ENCODE data around the gene AMZ1. TPM values are rescaled to one million over a fixed set of nuclear protein-coding genes. Genes with fewer than 3 reads are reported as not detected.

Gene AMZ1
- total RNA-seq, 2 donors from 2014 or later = 0.66 to 1.6 TPM

- Mint-ChIP-seq H3K9me3 (no peaks in the 10 kb centered on the region), H3K27me3 (ENCODE audit: insufficient read depth) (no peaks in the 10 kb centered on the region), H3K4me3 (no peak overlapping the region), H3K4me1 (no peaks in the 10 kb centered on the region), H3K36me3 (ENCODE audit: low read depth) (peaks cover 29% of the 10 kb centered on the region), H3K27ac (peak overlapping the region; percentile 61)
- no peak overlapping the region for H3K9ac ChIP-seq (ENCODE audit: extremely low read depth, low read length, poor library complexity, severe bottlenecking)
- H3K36me3 ChIP-seq (ENCODE audit: control insufficient read depth, insufficient read depth, low read length) = peaks cover 33% of the 10 kb centered on the region
- H3K27me3 ChIP-seq (ENCODE audit: control insufficient read depth, insufficient read depth, low read length, poor library complexity, severe bottlenecking) = no peaks in the 10 kb centered on the region
- peak overlapping the region; percentile 13 for H3K27ac ChIP-seq (ENCODE audit: low read depth, low read length)
- no peaks in the 10 kb centered on the region for H3K9me3 ChIP-seq (ENCODE audit: control insufficient read depth, low read length)
- no peak overlapping the region for H3K4me3 ChIP-seq (ENCODE audit: low read length)
- 88 to 93% methylated on average over 20 to 28 of the region's 28 CpGs for whole genome bisulfite sequencing, 2 experiments (ENCODE audit: insufficient coverage in 1 of 2, insufficient read length in 1 of 2)
- DNase-seq = no peak
- TF ChIP-seq, protein P1, sequence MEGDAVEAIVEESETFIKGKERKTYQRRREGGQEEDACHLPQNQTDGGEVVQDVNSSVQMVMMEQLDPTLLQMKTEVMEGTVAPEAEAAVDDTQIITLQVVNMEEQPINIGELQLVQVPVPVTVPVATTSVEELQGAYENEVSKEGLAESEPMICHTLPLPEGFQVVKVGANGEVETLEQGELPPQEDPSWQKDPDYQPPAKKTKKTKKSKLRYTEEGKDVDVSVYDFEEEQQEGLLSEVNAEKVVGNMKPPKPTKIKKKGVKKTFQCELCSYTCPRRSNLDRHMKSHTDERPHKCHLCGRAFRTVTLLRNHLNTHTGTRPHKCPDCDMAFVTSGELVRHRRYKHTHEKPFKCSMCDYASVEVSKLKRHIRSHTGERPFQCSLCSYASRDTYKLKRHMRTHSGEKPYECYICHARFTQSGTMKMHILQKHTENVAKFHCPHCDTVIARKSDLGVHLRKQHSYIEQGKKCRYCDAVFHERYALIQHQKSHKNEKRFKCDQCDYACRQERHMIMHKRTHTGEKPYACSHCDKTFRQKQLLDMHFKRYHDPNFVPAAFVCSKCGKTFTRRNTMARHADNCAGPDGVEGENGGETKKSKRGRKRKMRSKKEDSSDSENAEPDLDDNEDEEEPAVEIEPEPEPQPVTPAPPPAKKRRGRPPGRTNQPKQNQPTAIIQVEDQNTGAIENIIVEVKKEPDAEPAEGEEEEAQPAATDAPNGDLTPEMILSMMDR (conservative IDR thresholded peaks at IDR 0.05) = no peak
- no peaks in the 10 kb centered on the region for H3K4me1 ChIP-seq (ENCODE audit: control insufficient read depth, insufficient read depth, low read length)
Measured at GRCh38 chr7:2651847-2652735, 35.9 kb upstream of the AMZ1 start.

GRCh38 chr7:2652736-2653060 is 35.3 kb upstream of the AMZ1 start:
- peak overlapping the region; percentile 13 for H3K27ac ChIP-seq (ENCODE audit: low read depth, low read length)
- H3K4me1 ChIP-seq (ENCODE audit: control insufficient read depth, insufficient read depth, low read length) = no peaks in the 10 kb centered on the region
- WGBS, 2 experiments (ENCODE audit: insufficient coverage in 1 of 2, insufficient read length in 1 of 2) = 97 to 100% methylated on average over 5 to 12 of the region's 12 CpGs
- H3K27me3 Mint-ChIP-seq (ENCODE audit: insufficient read depth) = no peaks in the 10 kb centered on the region
- H3K4me3 ChIP-seq (ENCODE audit: low read length) = no peak overlapping the region
- no peaks in the 10 kb centered on the region for H3K9me3 ChIP-seq (ENCODE audit: control insufficient read depth, low read length)
- no peak for DNase-seq
- TF ChIP-seq, protein P1 (conservative IDR thresholded peaks at IDR 0.05) = no peak
- H3K27me3 ChIP-seq (ENCODE audit: control insufficient read depth, insufficient read depth, low read length, poor library complexity, severe bottlenecking) = no peaks in the 10 kb centered on the region
- no peaks in the 10 kb centered on the region for H3K4me1 Mint-ChIP-seq
- peak overlapping the region; percentile 61 for H3K27ac Mint-ChIP-seq
- no peak overlapping the region for H3K4me3 Mint-ChIP-seq
- H3K9me3 Mint-ChIP-seq = no peaks in the 10 kb centered on the region
- peaks cover 33% of the 10 kb centered on the region for H3K36me3 Mint-ChIP-seq (ENCODE audit: low read depth)
- H3K36me3 ChIP-seq (ENCODE audit: control insufficient read depth, insufficient read depth, low read length) = peaks cover 30% of the 10 kb centered on the region
- no peak overlapping the region for H3K9ac ChIP-seq (ENCODE audit: extremely low read depth, low read length, poor library complexity, severe bottlenecking)

- Histone ChIP-seq H3K27me3 (ENCODE audit: control insufficient read depth, insufficient read depth, low read length, poor library complexity, severe bottlenecking) (no peaks in the 10 kb centered on the region), H3K4me1 (ENCODE audit: control insufficient read depth, insufficient read depth, low read length) (no peaks in the 10 kb centered on the region), H3K9ac (ENCODE audit: extremely low read depth, low read length, poor library complexity, severe bottlenecking) (no peak overlapping the region), H3K36me3 (ENCODE audit: control insufficient read depth, insufficient read depth, low read length) (peaks cover 27% of the 10 kb centered on the region), H3K9me3 (ENCODE audit: control insufficient read depth, low read length) (no peaks in the 10 kb centered on the region), H3K4me3 (ENCODE audit: low read length) (no peak overlapping the region), H3K27ac (ENCODE audit: low read depth, low read length) (no peak overlapping the region)
- H3K27ac Mint-ChIP-seq = no peak overlapping the region
- H3K36me3 Mint-ChIP-seq (ENCODE audit: low read depth) = peaks cover 36% of the 10 kb centered on the region
- no peaks in the 10 kb centered on the region for H3K9me3 Mint-ChIP-seq
- 96% methylated on average over 5 of the region's 5 CpGs; no CpG with 5 or more reads in 1 of the 2 experiments for WGBS, 2 experiments (ENCODE audit: insufficient coverage in 1 of 2, insufficient read length in 1 of 2)
- no peak for DNase-seq
- no peaks in the 10 kb centered on the region for H3K4me1 Mint-ChIP-seq
- H3K27me3 Mint-ChIP-seq (ENCODE audit: insufficient read depth) = no peaks in the 10 kb centered on the region
- no peak overlapping the region for H3K4me3 Mint-ChIP-seq
- TF ChIP-seq, protein P1 (conservative IDR thresholded peaks at IDR 0.05) = no peak
Measured at GRCh38 chr7:2654059-2654458, 33.9 kb upstream of the AMZ1 start.

Measured in endodermal cell (in vitro differentiated cells).